SJCRH30 (cell line): ENCODE results near the gene ARHGAP27. TPM values are rescaled to one million over a fixed set of nuclear protein-coding genes. Genes with fewer than 3 reads are reported as not detected.

Source experiments
- DNase-seq, 2 experiments: peaks; one replicate each; pipeline ENCODE4 v3.0.0-alpha.2; 2015 to 2020
- H3K27ac ChIP-seq: fragments of 250-450 bp; sonication (Bioruptor Pico); 2 replicates; pipeline ENCODE4 v1.5.1; 2020; ENCODE audit warnings: mild to moderate bottlenecking, moderate library complexity
- H3K27me3 ChIP-seq: fragments of 250-450 bp; sonication (Bioruptor Pico); 2 replicates; pipeline ENCODE4 v1.5.1; 2020; ENCODE audit warnings: mild to moderate bottlenecking, moderate library complexity
- H3K36me3 ChIP-seq: fragments of 250-450 bp; sonication (Bioruptor Pico); 2 replicates; pipeline ENCODE4 v1.5.1; 2020; ENCODE audit warnings: mild to moderate bottlenecking, moderate library complexity
- H3K4me1 ChIP-seq: fragments of 250-450 bp; sonication (Bioruptor Pico); 2 replicates; pipeline ENCODE4 v1.5.1; 2020; ENCODE audit warnings: mild to moderate bottlenecking, moderate library complexity
- H3K4me3 ChIP-seq: fragments of 250-450 bp; sonication (Bioruptor Pico); 2 replicates; pipeline ENCODE4 v1.5.1; 2020; ENCODE audit warnings: mild to moderate bottlenecking, moderate library complexity
- H3K9me3 ChIP-seq: fragments of 250-450 bp; sonication (Bioruptor Pico); replicated peaks from 2 replicates; pipeline ENCODE4 v1.5.1; 2020; ENCODE audit warnings: mild to moderate bottlenecking, moderate library complexity
- total RNA-seq: library from RNA; depleted of rRNA; stranded (reverse); fragments of >200 nt; shearing (Covaris generic); gene quantifications from 2 replicates; pipeline ENCODE4 v1.2.3, GENCODE V29; 2014

ARHGAP27 gene
- total RNA-seq, 1 experiment from 2014 or later: 2.2 TPM

- no peaks in the 10 kb centered on the region for H3K27me3 ChIP-seq
These were observed 4.5 kb downstream of the ARHGAP27 start for GRCh38 chr17:45428050-45428617.

GRCh38 chr17:45427181-45427835, 5.4 kb downstream of the ARHGAP27 start:
- no peak overlapping the region for H3K4me3 ChIP-seq
- H3K36me3 ChIP-seq: no peaks in the 10 kb centered on the region
- H3K4me1 ChIP-seq: no peaks in the 10 kb centered on the region; the same call in 1 of the 2 replicates
- no peak overlapping the region for H3K27ac ChIP-seq
- no peaks in the 10 kb centered on the region for H3K9me3 ChIP-seq
- no peak for DNase-seq
- no peaks in the 10 kb centered on the region for H3K27me3 ChIP-seq

More at GRCh38 chr17:45428050-45428617, 4.5 kb downstream of the ARHGAP27 start:
- Histone ChIP-seq H3K27ac (no peak overlapping the region), H3K9me3 (no peaks in the 10 kb centered on the region), H3K4me3 (peak overlapping the region; percentile 19; the same call in 1 of the 2 replicates), H3K36me3 (no peaks in the 10 kb centered on the region), H3K4me1 (no peaks in the 10 kb centered on the region; the same call in 1 of the 2 replicates)
- DNase-seq: peak; percentile 74 to 84

GRCh38 chr17:45426561-45426960, 6.1 kb downstream of the ARHGAP27 start:
- Histone ChIP-seq H3K9me3 (no peaks in the 10 kb centered on the region), H3K36me3 (no peaks in the 10 kb centered on the region), H3K27ac (no peak overlapping the region), H3K4me1 (no peaks in the 10 kb centered on the region; the same call in 1 of the 2 replicates), H3K4me3 (no peak overlapping the region), H3K27me3 (no peaks in the 10 kb centered on the region)
- DNase-seq: no peak

- Histone ChIP-seq H3K27ac (no peak overlapping the region), H3K4me1 (no peaks in the 10 kb centered on the region; the same call in 1 of the 2 replicates), H3K9me3 (no peaks in the 10 kb centered on the region), H3K36me3 (no peaks in the 10 kb centered on the region), H3K4me3 (peak overlapping the region; percentile 49; the same call in 1 of the 2 replicates), H3K27me3 (no peaks in the 10 kb centered on the region)
- DNase-seq: no peak
These were observed 6.7 kb downstream of the ARHGAP27 start for GRCh38 chr17:45425984-45426413.

- Histone ChIP-seq H3K9me3 (no peaks in the 10 kb centered on the region), H3K27ac (no peak overlapping the region), H3K4me1 (no peaks in the 10 kb centered on the region; the same call in 1 of the 2 replicates), H3K27me3 (no peaks in the 10 kb centered on the region), H3K4me3 (peak overlapping the region; percentile 49), H3K36me3 (no peaks in the 10 kb centered on the region)
- peak; percentile 82 to 90 for DNase-seq
These were observed 7.3 kb downstream of the ARHGAP27 start for GRCh38 chr17:45425125-45425983.

GRCh38 chr17:45424769-45425124, 7.9 kb downstream of the ARHGAP27 start:
- Histone ChIP-seq H3K4me1 (no peaks in the 10 kb centered on the region; the same call in 1 of the 2 replicates), H3K27me3 (no peaks in the 10 kb centered on the region), H3K36me3 (no peaks in the 10 kb centered on the region), H3K27ac (no peak overlapping the region), H3K9me3 (no peaks in the 10 kb centered on the region), H3K4me3 (no peak overlapping the region)
- DNase-seq: no peak

GRCh38 chr17:45423975-45424335, 8.7 kb downstream of the ARHGAP27 start:
- no peaks in the 10 kb centered on the region; the same call in 1 of the 2 replicates for H3K4me1 ChIP-seq
- no peaks in the 10 kb centered on the region for H3K9me3 ChIP-seq
- H3K36me3 ChIP-seq: no peaks in the 10 kb centered on the region
- no peak for DNase-seq
- H3K27ac ChIP-seq: no peak overlapping the region
- H3K4me3 ChIP-seq: no peak overlapping the region
- H3K27me3 ChIP-seq: no peaks in the 10 kb centered on the region

GRCh38 chr17:45423304-45423974, 9.2 kb downstream of the ARHGAP27 start:
- Histone ChIP-seq H3K27ac (no peak overlapping the region), H3K4me1 (no peaks in the 10 kb centered on the region; the same call in 1 of the 2 replicates), H3K27me3 (no peaks in the 10 kb centered on the region), H3K4me3 (no peak overlapping the region), H3K36me3 (no peaks in the 10 kb centered on the region), H3K9me3 (no peaks in the 10 kb centered on the region)
- DNase-seq: no peak

- H3K36me3 ChIP-seq: no peaks in the 10 kb centered on the region
- H3K4me3 ChIP-seq: no peak overlapping the region
- no peak for DNase-seq
- no peak overlapping the region for H3K27ac ChIP-seq
- no peaks in the 10 kb centered on the region for H3K9me3 ChIP-seq
- no peaks in the 10 kb centered on the region for H3K4me1 ChIP-seq
- H3K27me3 ChIP-seq: no peaks in the 10 kb centered on the region
These were observed 17.4 kb downstream of the ARHGAP27 start for GRCh38 chr17:45414990-45415881.

- Histone ChIP-seq H3K27ac (no peak overlapping the region), H3K4me1 (no peaks in the 10 kb centered on the region), H3K9me3 (no peaks in the 10 kb centered on the region), H3K36me3 (no peaks in the 10 kb centered on the region), H3K27me3 (no peaks in the 10 kb centered on the region), H3K4me3 (no peak overlapping the region)
- no peak for DNase-seq
These were observed 19.2 kb downstream of the ARHGAP27 start for GRCh38 chr17:45413498-45413923.

- H3K4me1 ChIP-seq: no peaks in the 10 kb centered on the region
- no peak overlapping the region for H3K4me3 ChIP-seq
- DNase-seq: no peak
These were observed 21.1 kb downstream of the ARHGAP27 start for GRCh38 chr17:45411348-45412105.

GRCh38 chr17:45410144-45411091, 22.3 kb downstream of the ARHGAP27 start:
- no peak for DNase-seq
- no peak overlapping the region for H3K4me3 ChIP-seq
- H3K4me1 ChIP-seq: no peaks in the 10 kb centered on the region

More at GRCh38 chr17:45411348-45412105, 21.1 kb downstream of the ARHGAP27 start:
- H3K27me3 ChIP-seq: no peaks in the 10 kb centered on the region
- no peaks in the 10 kb centered on the region for H3K9me3 ChIP-seq
- H3K27ac ChIP-seq: no peak overlapping the region
- H3K36me3 ChIP-seq: no peaks in the 10 kb centered on the region

More at GRCh38 chr17:45410144-45411091, 22.3 kb downstream of the ARHGAP27 start:
- no peak overlapping the region for H3K27ac ChIP-seq
- H3K9me3 ChIP-seq: no peaks in the 10 kb centered on the region
- no peaks in the 10 kb centered on the region for H3K27me3 ChIP-seq
- H3K36me3 ChIP-seq: no peaks in the 10 kb centered on the region
